GM19397 (cell line): ENCODE data around the gene HDAC3.

ENCODE experiments used
- ATAC-seq: cut with Tn5 transposase; IDR thresholded peaks from one replicate; pipeline ENCODE4 v1.9.1; 2021; ENCODE audit warnings: mild to moderate bottlenecking, moderate library complexity; ENCODE audit not compliant: unreplicated experiment

Gene HDAC3

DNA sequence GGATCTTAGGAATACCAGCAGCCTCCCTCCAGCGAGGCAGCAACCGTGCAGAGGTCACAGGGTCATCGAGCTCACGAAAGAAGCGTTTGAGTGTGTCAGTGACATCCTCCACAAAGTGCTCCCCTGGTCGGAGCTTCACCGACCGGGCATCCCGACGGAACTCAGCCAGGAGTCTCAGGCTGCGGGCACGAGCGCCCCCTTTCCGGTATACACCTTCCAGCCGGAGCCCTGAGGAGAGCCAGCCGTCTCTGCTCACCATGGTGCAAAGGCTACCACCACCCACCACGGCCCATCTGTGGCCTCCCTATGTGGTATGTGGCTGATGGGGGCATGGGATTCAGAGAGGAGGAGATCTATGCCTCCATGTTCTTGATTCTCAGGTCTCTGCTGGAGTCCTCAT, 25.4 kb upstream of the HDAC3 start:
- ATAC-seq, result no peak

DNA sequence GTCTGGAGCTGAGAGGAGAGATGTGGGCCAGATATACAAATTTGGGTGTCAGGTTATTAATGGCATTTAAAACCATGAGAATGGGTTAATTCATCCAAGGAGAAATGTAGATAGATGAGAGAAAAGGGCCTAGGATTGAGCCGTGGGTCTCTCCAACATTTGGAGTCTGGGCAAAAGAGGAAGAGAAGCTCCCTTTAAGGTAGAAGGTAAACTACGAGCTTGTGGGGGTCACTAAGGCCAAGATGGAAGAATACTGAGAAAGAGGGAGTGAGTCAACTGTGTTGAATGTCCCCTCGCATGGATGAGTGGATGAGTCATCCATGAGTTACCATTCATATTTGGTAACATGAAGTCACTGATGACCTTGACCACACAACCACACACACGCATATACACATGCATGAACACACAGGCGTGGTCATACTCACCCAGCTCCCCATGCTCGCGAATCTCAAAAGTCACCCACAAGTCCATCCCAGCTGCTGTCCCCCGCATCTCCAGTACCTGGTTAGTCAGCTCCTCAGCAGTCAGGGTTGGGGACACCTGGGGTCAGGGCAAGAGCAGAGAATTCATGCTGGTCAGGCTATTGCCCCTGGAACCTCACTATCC, 21.4 kb upstream of the HDAC3 start:
- ATAC-seq, result no peak

DNA sequence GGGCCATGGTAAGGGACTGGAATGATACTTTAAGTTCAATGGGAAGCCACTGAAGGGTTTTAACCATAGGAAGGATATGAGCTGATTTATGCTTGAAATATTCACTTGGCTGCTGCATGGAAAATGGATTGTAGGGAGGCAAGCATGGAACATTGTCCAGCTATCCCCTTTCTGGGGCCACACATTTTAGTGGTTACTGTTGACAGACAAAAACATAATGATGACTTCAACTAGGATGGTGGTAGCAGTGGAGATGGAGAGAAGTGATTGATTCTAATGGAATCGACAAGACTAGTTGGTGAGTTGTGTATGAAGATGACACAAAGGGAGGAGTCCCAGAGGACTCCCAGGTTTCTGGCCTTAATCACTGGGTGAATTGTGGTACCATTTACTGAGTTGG, 20.8 kb upstream of the HDAC3 start:
- ATAC-seq, result no peak

DNA sequence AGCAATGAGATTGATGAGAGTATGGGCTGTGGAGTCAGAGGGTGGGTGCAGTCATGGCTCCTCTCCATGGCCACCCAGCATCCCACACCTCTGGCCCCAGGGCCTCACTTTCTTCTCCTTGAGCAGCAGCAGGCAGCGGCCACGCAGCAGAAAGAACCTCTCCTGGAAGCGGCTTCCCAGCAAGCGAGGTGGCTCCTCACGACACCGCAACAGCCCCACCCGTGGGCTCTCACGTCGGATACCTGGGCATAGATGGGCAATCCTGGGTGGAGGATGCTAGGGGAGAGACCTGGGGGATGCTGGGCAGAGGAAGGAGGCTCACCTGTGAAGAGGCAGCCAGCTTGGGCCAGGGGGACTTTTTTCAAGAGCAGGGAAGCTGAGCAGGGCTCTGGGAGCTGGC, 19.7 kb upstream of the HDAC3 start:
- no peak for ATAC-seq

GRCh38 chr5:141655020-141655419, 18.4 kb upstream of the HDAC3 start:
- no peak for ATAC-seq

GRCh38 chr5:141654298-141654697, 17.6 kb upstream of the HDAC3 start:
- ATAC-seq, result no peak

GRCh38 chr5:141651728-141652105, 15.1 kb upstream of the HDAC3 start:
- ATAC-seq, result no peak

- peak; percentile 97 for ATAC-seq
These were observed 14.4 kb upstream of the HDAC3 start, which contains the start of gene FCHSD1 for GRCh38 chr5:141650851-141651727. FCHSD1 (minus strand) TSS chr5:141651418; CDS start chr5:141651368, 50 bp downstream.

DNA sequence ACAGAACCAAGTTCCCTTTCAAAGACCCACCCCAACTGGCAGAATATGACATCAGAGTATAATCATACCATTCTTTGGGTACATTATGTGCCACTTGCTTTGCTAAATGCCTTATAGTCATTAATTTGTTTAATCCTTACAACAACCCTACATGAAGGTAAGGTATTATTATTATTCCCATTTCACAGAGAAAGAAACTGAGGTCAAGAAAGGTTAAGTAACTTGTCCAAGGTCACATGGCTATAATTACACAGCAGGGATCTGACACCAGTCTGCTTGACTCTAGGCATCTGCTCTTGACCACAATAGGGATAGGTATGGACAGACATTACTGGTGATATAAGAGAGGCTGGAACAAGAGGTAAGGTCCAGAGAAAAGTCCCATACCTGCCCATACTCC, 13.3 kb upstream of the HDAC3 start:
- no peak for ATAC-seq

GRCh38 chr5:141649056-141649688, 12.5 kb upstream of the HDAC3 start:
- no peak for ATAC-seq

DNA sequence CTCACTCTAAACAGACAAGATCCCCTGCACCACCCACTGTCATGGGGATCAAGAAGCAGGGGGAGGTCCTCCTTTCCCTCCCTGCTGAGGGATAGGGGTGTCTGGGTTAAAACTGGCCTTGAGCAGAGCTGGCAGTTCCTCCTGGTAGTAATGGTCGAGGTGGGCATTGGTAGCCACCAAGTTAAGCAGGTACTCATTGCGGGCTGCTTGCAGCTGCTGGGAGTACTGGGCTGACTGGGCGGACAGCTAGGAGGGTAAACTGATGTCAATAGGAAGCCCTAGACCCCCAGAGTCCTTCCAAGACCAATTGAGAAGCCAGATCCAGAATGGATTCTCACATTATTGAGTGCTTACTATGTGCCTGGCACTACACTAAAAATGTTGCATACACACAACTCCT, 11.2 kb upstream of the HDAC3 start:
- no peak for ATAC-seq

DNA sequence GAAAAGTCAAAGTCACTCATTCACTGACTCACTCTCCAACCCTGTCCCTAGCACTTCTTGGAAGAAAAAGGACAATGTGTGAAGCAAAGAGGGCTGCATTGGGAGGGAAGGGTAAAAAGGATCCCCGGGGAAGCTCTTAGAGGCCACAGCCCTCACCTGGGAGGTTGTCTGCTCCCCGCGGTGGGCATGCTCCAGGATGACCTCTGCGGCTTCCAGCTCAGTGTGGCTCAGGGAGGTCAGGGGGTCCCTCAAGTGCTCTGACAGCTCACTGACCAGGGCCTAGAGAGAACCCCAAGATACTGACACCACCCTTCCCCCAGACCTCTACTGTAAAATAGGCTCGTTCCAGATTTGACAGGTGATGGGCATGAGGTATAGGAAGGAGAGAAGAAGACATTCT, 10.6 kb upstream of the HDAC3 start:
- no peak for ATAC-seq

- no peak for ATAC-seq
These were observed 9.4 kb upstream of the HDAC3 start for GRCh38 chr5:141646026-141646425.

DNA sequence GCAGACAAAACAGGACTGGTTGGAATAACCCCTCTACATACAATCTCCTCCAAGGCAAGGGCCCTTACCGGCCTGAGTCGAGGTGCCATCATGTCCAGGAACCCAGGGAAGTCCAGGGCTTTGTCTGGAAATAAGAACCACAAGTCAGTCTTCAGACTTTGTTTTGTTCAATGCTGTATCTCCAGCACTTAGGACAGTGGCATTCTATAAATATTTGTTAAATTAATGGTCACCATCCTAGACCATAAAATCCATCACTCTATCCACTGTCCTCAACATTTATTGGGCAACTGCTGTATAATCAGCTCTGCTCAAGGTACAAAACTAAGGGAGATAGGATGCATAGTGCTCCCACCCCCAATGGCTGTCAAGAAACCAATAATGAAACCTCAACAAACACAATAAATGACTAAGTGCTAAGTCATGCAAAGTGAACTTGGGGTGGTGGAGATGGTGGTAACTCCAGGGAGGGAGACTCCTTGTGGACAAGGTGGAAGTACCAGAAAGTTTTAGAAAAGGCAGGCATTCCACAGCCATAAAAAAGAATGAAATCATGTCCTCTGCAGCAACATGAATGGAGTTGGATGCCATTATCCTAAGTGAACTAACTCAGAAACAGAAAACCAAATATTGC, 5.1 kb upstream of the HDAC3 start:
- ATAC-seq, result peak; percentile 35

DNA sequence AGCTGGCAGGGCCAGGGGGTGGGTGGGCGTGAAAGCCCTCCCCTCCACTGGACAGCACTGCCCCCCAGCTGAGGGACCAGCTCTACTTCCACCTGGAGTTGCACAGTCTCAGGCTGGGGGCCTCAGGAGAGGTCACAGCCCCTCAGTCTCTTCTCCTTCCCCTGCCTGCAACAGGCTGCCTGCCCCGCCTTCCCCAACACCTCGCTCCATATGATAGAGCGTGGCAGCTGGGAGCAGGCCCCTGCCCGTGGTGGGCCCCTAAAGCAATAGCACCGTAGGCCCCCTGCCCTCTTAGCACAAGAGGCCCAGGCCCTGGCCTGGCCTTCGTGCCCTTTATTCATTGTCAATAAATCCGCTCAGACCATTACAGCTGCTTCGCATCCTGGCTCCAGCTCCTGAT, 4.0 kb upstream of the HDAC3 start:
- ATAC-seq, result no peak

GRCh38 chr5:141640051-141640415, 3.4 kb upstream of the HDAC3 start:
- ATAC-seq, result no peak

GRCh38 chr5:141639357-141640050, 2.9 kb upstream of the HDAC3 start:
- no peak for ATAC-seq

GRCh38 chr5:141638771-141639170, 2.1 kb upstream of the HDAC3 start:
- no peak for ATAC-seq

- ATAC-seq, result no peak
These were observed 1.2 kb upstream of the HDAC3 start for GRCh38 chr5:141637767-141638419.

DNA sequence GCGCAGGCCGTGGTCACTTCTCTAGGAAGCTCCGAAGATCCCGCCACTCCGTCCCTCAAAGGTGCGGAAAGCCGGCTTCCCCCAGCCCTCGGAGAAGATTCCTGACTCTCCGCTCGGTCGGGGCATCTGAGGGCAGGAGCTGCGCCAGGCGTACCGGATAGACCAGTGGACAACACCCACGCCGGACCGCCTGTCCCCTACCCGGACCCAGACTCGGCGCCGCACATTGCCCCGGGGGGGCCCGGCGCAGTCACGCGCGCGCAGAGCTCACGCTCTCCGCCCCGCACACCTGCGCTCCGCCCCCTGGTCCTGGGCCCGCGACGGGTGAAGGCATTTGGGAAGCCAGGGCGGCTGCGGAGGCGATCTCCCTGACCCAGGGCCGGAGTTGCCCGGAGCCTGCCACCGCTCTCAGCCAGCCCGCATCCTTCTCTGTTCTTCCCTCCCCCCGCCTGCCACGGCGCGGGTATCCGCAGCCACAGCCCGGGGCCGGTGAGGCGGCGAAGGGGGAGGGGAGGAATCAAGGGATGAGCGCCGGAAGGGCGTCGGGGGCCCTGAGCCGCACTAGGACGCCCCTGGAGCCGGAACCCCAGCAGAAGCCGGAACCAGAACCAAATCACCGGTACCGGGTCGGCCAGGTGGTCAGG, 596 bp upstream of the HDAC3 start:
- ATAC-seq, result peak; percentile 22
